ENCODE measurements around the gene POLR2E. TPM values are rescaled to one million over a fixed set of nuclear protein-coding genes. Genes with fewer than 3 reads are reported as not detected.

POLR2E gene
- total and polyA plus RNA-seq, 2 of the 8 experiments (the other 6 are each of a cell fraction or from before 2014, with no cell fraction given) = 281 to 381 TPM

DNA sequence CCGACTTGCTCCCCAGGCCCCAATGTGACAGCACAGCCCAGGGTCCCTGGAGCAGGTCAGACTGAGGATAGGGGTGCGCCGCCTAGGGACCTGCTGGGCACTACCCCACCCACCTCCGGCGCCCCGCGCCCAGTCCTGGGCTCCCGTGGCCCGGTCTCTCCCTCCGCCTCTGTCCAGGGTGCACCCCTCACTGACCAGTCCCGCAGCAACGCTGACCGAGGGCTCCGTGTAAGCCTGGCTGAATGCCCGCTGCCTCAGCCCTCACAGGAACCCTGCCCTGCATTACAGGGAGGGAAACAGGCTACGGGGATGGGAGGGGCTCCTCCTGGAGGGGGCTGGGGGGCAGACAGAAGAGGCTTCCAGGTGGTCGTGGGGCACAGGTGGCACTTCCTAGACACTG is 40.3 kb upstream of the POLR2E start:
- Histone ChIP-seq H2BK15ac (ENCODE audit: low read length) (no peak overlapping the region), H2AFZ (ENCODE audit: low read length) (no peak overlapping the region), H4K8ac (ENCODE audit: extremely low read depth, insufficient read depth, low read length) (no peak overlapping the region), H2BK5ac (ENCODE audit: low read depth, low read length) (no peak overlapping the region; the same call in 1 of the 2 replicates), H3K18ac (ENCODE audit: extremely low read depth, low read length) (no peak overlapping the region), H3K9ac (replicated peaks in 1 of 4; ENCODE audit: extremely low read depth in 1 of 4, low read depth in 3 of 4, low read length in 3 of 4) (no peak overlapping the region), H3K79me1 (ENCODE audit: low read depth, low read length) (peaks cover 9% of the 10 kb centered on the region), H3K27me3 (replicated peaks in 1 of 4; ENCODE audit: control insufficient read depth in 3 of 4, extremely low read depth in 1 of 4, insufficient read depth in 3 of 4, low read length in 3 of 4) (no peaks in the 10 kb centered on the region), H3K9me3 (ENCODE audit: insufficient read depth in 2 of 2, low read depth in 1 of 2, low read length in 1 of 2) (no peaks in the 10 kb centered on the region), H3K23me2 (ENCODE audit: low read depth, low read length) (peaks cover 4% of the 10 kb centered on the region; the same call in 1 of the 2 replicates), H3K36me3 (ENCODE audit: control insufficient read depth in 2 of 4, insufficient read depth in 4 of 4, low read length in 3 of 4) (no peaks in the 10 kb centered on the region), H3K23ac (ENCODE audit: insufficient read length) (no peak overlapping the region), H3K56ac (replicated peaks; ENCODE audit: insufficient read length, low read depth, low read length) (no peak overlapping the region), H3K14ac (ENCODE audit: insufficient read length) (no peak overlapping the region), H4K5ac (ENCODE audit: insufficient read length, low read depth, low read length) (no peak overlapping the region), H3K4ac (replicated peaks; ENCODE audit: insufficient read length, low read depth, low read length) (no peak overlapping the region), H3K27ac (ENCODE audit: low read depth, low read length) (no peak overlapping the region), H2BK20ac (ENCODE audit: low read length) (no peak overlapping the region), H3K4me3 (ENCODE audit: extremely low read depth in 1 of 4, insufficient read depth in 2 of 4, low read depth in 3 of 4, low read length in 4 of 4) (no peak overlapping the region), H3K4me2 (ENCODE audit: insufficient read depth in 1 of 2, low read depth in 2 of 2, low read length in 2 of 2) (no peak overlapping the region), H3K79me2 (ENCODE audit: control insufficient read depth in 1 of 2, insufficient read depth in 2 of 2, low read length in 2 of 2) (no peaks in the 10 kb centered on the region; a peak in 1 of 4 replicates), H4K20me1 (replicated peaks in 1 of 2; ENCODE audit: control insufficient read depth in 1 of 2, insufficient read depth in 2 of 2, low read length in 2 of 2) (peaks cover 2 to 8% of the 10 kb centered on the region in 2 experiments), H2AK5ac (ENCODE audit: low read depth, low read length) (no peak overlapping the region), H4K91ac (replicated peaks; ENCODE audit: insufficient read length, low read length) (no peak overlapping the region), H2BK12ac (ENCODE audit: low read depth, low read length) (no peak overlapping the region), H2BK120ac (replicated peaks; ENCODE audit: low read depth, low read length) (no peak overlapping the region), H3K4me1 (replicated peaks in 1 of 4; ENCODE audit: control insufficient read depth in 3 of 4, insufficient read depth in 4 of 4, low read length in 3 of 4) (peaks cover 0 to 16% (median 7%) of the 10 kb centered on the region in 4 experiments; a peak in 6 of 7 replicates)
- ChIA-PET CTCF (ENCODE audit: partially characterized antibody) (interaction anchor here (0.9 to 1.3 kb wide), 2 partner anchors 43 to 54 kb away, joined by 3 to 5 read pairs; no protein-coding TSS in a partner anchor), POLR2A (ENCODE audit: partially characterized antibody) (no interaction called here)
- no peak for DNase-seq (ENCODE audit: low read depth in 1 of 2, low spot score in 2 of 2)
- FAIRE-seq = no peak
- WGBS, 2 experiments (ENCODE audit: extremely low coverage in 1 of 2, insufficient coverage in 1 of 2, insufficient read length in 1 of 2, insufficient replicate concordance in 2 of 2, low coverage in 1 of 2, low lambda C conversion rate in 2 of 2, missing lambda C conversion rate in 1 of 2) = 93% methylated on average over 8 of the region's 17 CpGs; no CpG with 5 or more reads in 1 of the 2 experiments
- TF ChIP-seq ZNF274 (IDR thresholded peaks at IDR 0.05; ENCODE audit: borderline replicate concordance, extremely low read depth, low read length) (no peak), CBX5 (IDR thresholded peaks at IDR 0.05; ENCODE audit: low read depth, low read length) (no peak), JUND (IDR thresholded peaks at IDR 0.05; ENCODE audit: low read length) (no peak), MAFK (IDR thresholded peaks at IDR 0.05; ENCODE audit: low read depth, low read length) (no peak), CEBPB (IDR thresholded peaks at IDR 0.05; ENCODE audit: low read depth, low read length) (no peak)
